ENCODE data around the gene NCKAP5.

GRCh38 chr2:133424876-133425275 is 143.4 kb downstream of the NCKAP5 start:
- TF ChIP-seq, protein P1, sequence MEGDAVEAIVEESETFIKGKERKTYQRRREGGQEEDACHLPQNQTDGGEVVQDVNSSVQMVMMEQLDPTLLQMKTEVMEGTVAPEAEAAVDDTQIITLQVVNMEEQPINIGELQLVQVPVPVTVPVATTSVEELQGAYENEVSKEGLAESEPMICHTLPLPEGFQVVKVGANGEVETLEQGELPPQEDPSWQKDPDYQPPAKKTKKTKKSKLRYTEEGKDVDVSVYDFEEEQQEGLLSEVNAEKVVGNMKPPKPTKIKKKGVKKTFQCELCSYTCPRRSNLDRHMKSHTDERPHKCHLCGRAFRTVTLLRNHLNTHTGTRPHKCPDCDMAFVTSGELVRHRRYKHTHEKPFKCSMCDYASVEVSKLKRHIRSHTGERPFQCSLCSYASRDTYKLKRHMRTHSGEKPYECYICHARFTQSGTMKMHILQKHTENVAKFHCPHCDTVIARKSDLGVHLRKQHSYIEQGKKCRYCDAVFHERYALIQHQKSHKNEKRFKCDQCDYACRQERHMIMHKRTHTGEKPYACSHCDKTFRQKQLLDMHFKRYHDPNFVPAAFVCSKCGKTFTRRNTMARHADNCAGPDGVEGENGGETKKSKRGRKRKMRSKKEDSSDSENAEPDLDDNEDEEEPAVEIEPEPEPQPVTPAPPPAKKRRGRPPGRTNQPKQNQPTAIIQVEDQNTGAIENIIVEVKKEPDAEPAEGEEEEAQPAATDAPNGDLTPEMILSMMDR (IDR thresholded peaks at IDR 0.05; ENCODE audit: borderline replicate concordance, extremely low read depth, low read length, poor library complexity, severe bottlenecking) = no peak
- no peak for TF ChIP-seq EZH2 (IDR thresholded peaks at IDR 0.05; ENCODE audit: borderline replicate concordance, low read depth, low read length, severe bottlenecking)

All from DND-41 (cell line).